Psoas muscle (tissue), 8 donors: ENCODE results near the gene RDH5. TPM values are rescaled to one million over a fixed set of nuclear protein-coding genes. Genes with fewer than 3 reads are reported as not detected.
A peak's percentile ranks its signal among the peaks of the same experiment; 100 is the strongest.

Experiments
- ATAC-seq, 4 donors: fragments of 200-7000 bp; cut with Tn5 transposase; one replicate each; pipeline ENCODE4 v1.9.1; 2020; ENCODE audit warnings: moderate library complexity in 3 of 4, mild to moderate bottlenecking in 2 of 4
- DNase-seq, 2 donors: peaks; one replicate each; pipeline ENCODE4 v3.0.0-alpha.2; 2020
- H3K27ac ChIP-seq: fragments of 200-600 bp; one replicate; pipeline ENCODE4 v1.8.0; 2022
- H3K27me3 ChIP-seq, 3 donors: fragments of 200-600 bp in 1 of 3; one replicate each; pipeline versions ENCODE4 v1.6.1 to v1.8.0; 2013 to 2022; ENCODE audit warnings: low read length in 2 of 3, mild to moderate bottlenecking in 2 of 3, moderate library complexity in 1 of 3; ENCODE audit not compliant: insufficient read depth in 3 of 3
- H3K36me3 ChIP-seq, 2 donors: fragments of 200-600 bp in 1 of 2; one replicate each; pipeline versions ENCODE4 v1.6.1 to v1.8.0; 2013 to 2022; ENCODE audit warnings: low read depth in 1 of 2, mild to moderate bottlenecking in 1 of 2, moderate library complexity in 1 of 2; ENCODE audit not compliant: insufficient read depth in 1 of 2
- H3K4me1 ChIP-seq: fragments of 200-600 bp; one replicate; pipeline ENCODE4 v1.8.0; 2022
- H3K4me3 ChIP-seq: fragments of 200-600 bp; one replicate; pipeline ENCODE4 v1.8.0; 2022; ENCODE audit warnings: mild to moderate bottlenecking
- H3K9me3 ChIP-seq: fragments of 200-600 bp; one replicate; pipeline ENCODE4 v1.8.0; 2022
- WGBS, 3 donors: extraction: QIAGEN DNeasy Blood & Tissue Kit; methylation state at CpG; one replicate each; pipeline versions ENCODE4 v1.1.6 to v1.1.7; 2013; 5-methylcytosine and 5-hydroxymethylcytosine counted together
- intact Hi-C, 2 donors: fragments of 100-400 bp; cut with DNase I; formaldehyde crosslinking; loops; one replicate each; pipeline versions ENCODE4 v1.11.0 to v1.14.2; 2022
- polyA plus RNA-seq, 3 donors: library from polyadenylated mRNA; stranded (reverse); fragments of 200-250 nt; gene quantifications; one replicate each; pipeline ENCODE4 v1.2.3, GENCODE V29; 2013
- total RNA-seq, 4 donors: library from RNA; stranded (reverse); fragmentation: NEBNext Ultra II Directional in 2 of 4; extraction: Animal tissue kit (Norgen Biotek cat#: 25700) in 2 of 4; gene quantifications; one replicate each; pipeline versions ENCODE4 v1.2.1 to v1.2.4, GENCODE V29; 2021 to 2023
- TF ChIP-seq, protein P1 (sequence below): fragments of 200-600 bp; IDR thresholded peaks from one replicate; pipeline ENCODE4 v1.8.0; 2022; ENCODE audit warnings: antibody characterized with exemption
- donor health status: healthy with polysubstance abuse.
- donor health status: DM: no; HTN: no; CAD: no; lungs with moderate emphysema.
- donor health status: Bipolar disorder and iron deficiency.
- donor health status: healthy.
- donor health status: DM: yes; HTN: yes; CAD: no.
- donor health status: DM: no; HTN: no; CAD: no.
- donor health status: DM: no; HTN: no; CAD: no.
- donor health status: DM: yes; HTN: yes; CAD: no.

The RDH5 gene
- total and polyA plus RNA-seq, 7 donors, result 7.0 to 25.4 (median 11.9) TPM

GRCh38 chr12:55700255-55701018 lies 19.8 kb upstream of the RDH5 start:
- TF ChIP-seq, protein P1, sequence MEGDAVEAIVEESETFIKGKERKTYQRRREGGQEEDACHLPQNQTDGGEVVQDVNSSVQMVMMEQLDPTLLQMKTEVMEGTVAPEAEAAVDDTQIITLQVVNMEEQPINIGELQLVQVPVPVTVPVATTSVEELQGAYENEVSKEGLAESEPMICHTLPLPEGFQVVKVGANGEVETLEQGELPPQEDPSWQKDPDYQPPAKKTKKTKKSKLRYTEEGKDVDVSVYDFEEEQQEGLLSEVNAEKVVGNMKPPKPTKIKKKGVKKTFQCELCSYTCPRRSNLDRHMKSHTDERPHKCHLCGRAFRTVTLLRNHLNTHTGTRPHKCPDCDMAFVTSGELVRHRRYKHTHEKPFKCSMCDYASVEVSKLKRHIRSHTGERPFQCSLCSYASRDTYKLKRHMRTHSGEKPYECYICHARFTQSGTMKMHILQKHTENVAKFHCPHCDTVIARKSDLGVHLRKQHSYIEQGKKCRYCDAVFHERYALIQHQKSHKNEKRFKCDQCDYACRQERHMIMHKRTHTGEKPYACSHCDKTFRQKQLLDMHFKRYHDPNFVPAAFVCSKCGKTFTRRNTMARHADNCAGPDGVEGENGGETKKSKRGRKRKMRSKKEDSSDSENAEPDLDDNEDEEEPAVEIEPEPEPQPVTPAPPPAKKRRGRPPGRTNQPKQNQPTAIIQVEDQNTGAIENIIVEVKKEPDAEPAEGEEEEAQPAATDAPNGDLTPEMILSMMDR, result no peak
- Histone ChIP-seq H3K36me3 (peaks cover 0 to 65% of the 10 kb centered on the region in 2 donors), H3K4me1 (peaks cover 38% of the 10 kb centered on the region)

DNA sequence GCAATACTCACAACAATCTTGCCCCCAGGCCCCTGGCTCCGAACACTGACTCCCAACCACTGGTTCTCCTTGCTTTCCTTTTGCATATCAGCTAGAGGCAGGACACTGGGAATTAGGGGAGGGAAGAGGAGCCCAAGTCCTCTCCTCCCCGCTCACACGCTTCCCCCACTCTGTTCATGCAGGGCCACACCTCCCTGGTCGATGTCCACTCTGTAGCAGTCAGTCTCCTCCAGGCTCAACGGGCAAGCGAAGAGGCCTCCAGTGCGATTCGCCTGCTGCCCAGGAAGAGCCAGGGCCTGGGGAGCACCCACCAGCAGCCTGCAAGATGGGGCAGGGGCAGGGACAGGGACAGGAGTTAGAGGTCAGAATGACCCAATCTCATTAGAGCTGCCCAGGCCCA lies 17.3 kb upstream of the RDH5 start:
- Histone ChIP-seq H3K4me1 (peaks cover 38% of the 10 kb centered on the region), H3K27ac (peak overlapping the region; percentile 92), H3K9me3 (no peaks in the 10 kb centered on the region), H3K4me3 (peak overlapping the region; percentile 85), H3K27me3 (no peaks in the 10 kb centered on the region), H3K36me3 (peaks cover 0 to 41% of the 10 kb centered on the region in 2 donors)
- ATAC-seq, result peak; percentile 1 to 9 (median 5)
- TF ChIP-seq, protein P1, result no peak
- intact Hi-C loops, result no loop called here
- peak; percentile 22 to 59 for DNase-seq
- WGBS, 3 donors, result 20 to 42% (median 42%) methylated on average over 8 of the region's 8 CpGs

More at GRCh38 chr12:55700255-55701018, 19.8 kb upstream of the RDH5 start:
- H3K27ac ChIP-seq, result peak overlapping the region; percentile 92
- 51 to 61% (median 52%) methylated on average over 18 to 21 of the region's 21 CpGs for WGBS, 3 donors
- DNase-seq (peak; percentile 75 to 92), ATAC-seq (peak; percentile 18 to 56 (median 40))
- no peaks in the 10 kb centered on the region for H3K9me3 ChIP-seq
- H3K27me3 ChIP-seq, result no peaks in the 10 kb centered on the region
- intact Hi-C loops, result loop anchor here in 1 of 2 donors (2.0 kb wide), 1 partner anchor 16 kb away; no protein-coding TSS in a partner anchor
- peak overlapping the region; percentile 15 for H3K4me3 ChIP-seq

GRCh38 chr12:55703288-55703687 lies 16.9 kb upstream of the RDH5 start:
- WGBS, 3 donors, result 19 to 29% (median 26%) methylated on average over 2 of the region's 2 CpGs
- peaks cover 0 to 37% of the 10 kb centered on the region in 2 donors for H3K36me3 ChIP-seq
- intact Hi-C loops, result no loop called here
- TF ChIP-seq, protein P1, result no peak
- peak; percentile 81 to 92 for DNase-seq
- ATAC-seq, result peak; percentile 57 to 70 (median 68)
- peaks cover 38% of the 10 kb centered on the region for H3K4me1 ChIP-seq
- H3K4me3 ChIP-seq, result peak overlapping the region; percentile 85
- no peaks in the 10 kb centered on the region for H3K27me3 ChIP-seq
- no peaks in the 10 kb centered on the region for H3K9me3 ChIP-seq
- H3K27ac ChIP-seq, result peak overlapping the region; percentile 92

DNA sequence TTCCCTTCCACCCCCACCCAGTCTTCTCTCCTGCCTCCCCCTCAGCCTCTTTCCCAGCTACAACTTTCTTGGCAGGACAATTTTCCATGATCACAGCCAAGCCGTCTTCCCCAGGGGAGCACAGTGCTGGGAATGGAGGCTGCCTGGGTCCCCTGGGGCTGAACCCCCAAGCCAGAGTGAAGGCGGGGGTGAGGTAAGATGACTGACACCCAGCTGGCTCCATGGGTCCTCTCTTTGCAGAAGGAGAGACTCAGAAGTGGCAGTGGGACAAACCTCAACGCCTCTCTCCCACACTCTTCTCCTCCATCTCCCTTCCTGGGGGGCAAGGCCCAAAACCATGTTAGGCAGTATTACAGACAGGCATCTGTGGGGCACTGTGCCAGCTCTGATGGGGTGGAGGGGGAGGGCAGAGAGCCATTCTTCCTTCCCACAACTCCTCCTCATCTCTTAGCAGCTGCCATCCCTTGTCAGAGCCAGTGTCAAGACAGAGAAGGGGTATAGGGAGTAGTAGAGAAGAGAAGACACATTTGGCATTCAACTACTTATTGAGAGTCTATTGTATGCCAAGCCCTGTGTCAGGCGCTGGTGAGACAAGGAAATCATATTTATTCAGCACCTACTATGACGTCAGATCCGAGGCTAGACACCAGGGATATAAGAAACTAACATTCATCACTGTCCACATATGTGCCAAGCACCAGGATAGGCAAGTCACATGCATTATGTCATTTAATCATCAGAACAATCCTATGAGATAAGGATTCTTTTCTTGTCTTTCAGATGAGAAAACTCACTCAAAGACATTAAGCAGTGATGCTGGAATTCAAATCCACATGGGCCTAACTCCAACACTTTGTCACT lies 16.1 kb upstream of the RDH5 start:
- intact Hi-C loops, result loop anchor here in 1 of 2 donors (2.0 kb wide), 2 partner anchors 17 to 25 kb away; partner anchors contain the start of genes CD63 and RDH5
- ATAC-seq, result peak; percentile 41 to 53 (median 49)
- no peaks in the 10 kb centered on the region for H3K27me3 ChIP-seq
- H3K4me1 ChIP-seq, result peaks cover 46% of the 10 kb centered on the region
- no peaks in the 10 kb centered on the region for H3K9me3 ChIP-seq
- H3K4me3 ChIP-seq, result peak overlapping the region; percentile 85
- peaks cover 0 to 28% of the 10 kb centered on the region in 2 donors for H3K36me3 ChIP-seq
- WGBS, 3 donors, result 20 to 29% (median 26%) methylated on average over 6 of the region's 6 CpGs
- TF ChIP-seq, protein P1, result no peak
- peak overlapping the region; percentile 92 for H3K27ac ChIP-seq
- DNase-seq, result peak; percentile 72 to 93
